IMR-90 (cell line): ENCODE data around the gene VWA8. TPM values are rescaled to one million over a fixed set of nuclear protein-coding genes. Genes with fewer than 3 reads are reported as not detected.

Source experiments
- ATAC-seq: fragments of 200-7000 bp; cut with Tn5 transposase; 2 replicates; pipeline ENCODE4 v1.9.1; 2020; ENCODE audit warnings: low read depth, mild to moderate bottlenecking, moderate library complexity
- BruUV-seq: library from RNA; stranded (reverse); fragments of 400-500 nt; replicated peaks from 2 replicates; lab custom pipeline; 2021; lab: Mats Ljungman, UMichigan
- CTCF ChIA-PET: fragments of 300-600 bp; formaldehyde crosslinking; extraction: SDS; loops from one replicate; lab custom pipeline; 2021; ENCODE audit warnings: antibody characterized with exemption; lab: Yijun Ruan, JAX
- POLR2A ChIA-PET: fragments of 300-600 bp; sonication (Branson Sonifier 250); formaldehyde crosslinking; loops from one replicate; lab custom pipeline; 2022; ENCODE audit warnings: antibody characterized with exemption; ENCODE audit not compliant: unreplicated experiment; lab: Charles Lee
- DNase-seq: peaks from one replicate; pipeline ENCODE4 v3.0.0; 2013
- H2AFZ ChIP-seq: replicated peaks from 2 replicates; pipeline ENCODE3; 2013; ENCODE audit warnings: low read length, mild to moderate bottlenecking; ENCODE audit not compliant: poor library complexity
- H2AK5ac ChIP-seq: 2 replicates; pipeline ENCODE4 v1.6.1; 2013; ENCODE audit warnings: low read depth, low read length, inconsistent platforms
- H2AK9ac ChIP-seq: replicated peaks from 2 replicates; pipeline ENCODE3; 2013; ENCODE audit warnings: mild to moderate bottlenecking, low read depth, low read length, moderate library complexity; ENCODE audit not compliant: poor library complexity
- H2BK120ac ChIP-seq: 2 replicates; pipeline ENCODE4 v1.6.1; 2013; ENCODE audit warnings: low read depth, low read length, inconsistent platforms
- H2BK15ac ChIP-seq: 3 replicates; pipeline ENCODE4 v1.6.1; 2013; ENCODE audit warnings: low read depth, low read length, inconsistent platforms
- H2BK20ac ChIP-seq: 2 replicates; pipeline ENCODE4 v1.6.1; 2013; ENCODE audit warnings: low read depth, mild to moderate bottlenecking, inconsistent platforms, low read length, moderate library complexity
- H2BK5ac ChIP-seq: 2 replicates; pipeline ENCODE4 v1.6.1; 2013; ENCODE audit warnings: mild to moderate bottlenecking, low read depth, low read length, inconsistent platforms; ENCODE audit not compliant: poor library complexity, severe bottlenecking
- H3K14ac ChIP-seq: replicated peaks from 2 replicates; pipeline ENCODE4 v1.6.1; 2013; ENCODE audit warnings: low read depth, low read length, inconsistent platforms
- H3K18ac ChIP-seq: 2 replicates; pipeline ENCODE4 v1.6.1; 2013; ENCODE audit warnings: low read depth, low read length, control low read depth
- H3K23ac ChIP-seq: 2 replicates; pipeline ENCODE4 v1.6.1; 2013; ENCODE audit warnings: low read depth, low read length, inconsistent platforms
- H3K27ac ChIP-seq: 2 replicates; pipeline ENCODE4 v1.5.1; 2013; ENCODE audit warnings: mild to moderate bottlenecking, control low read depth, low read length; ENCODE audit not compliant: insufficient read depth
- H3K27me3 ChIP-seq: 2 replicates; pipeline ENCODE4 v1.6.1; 2013; ENCODE audit warnings: low read length; ENCODE audit not compliant: control insufficient read depth, insufficient read depth
- H3K36me3 ChIP-seq: 2 replicates; pipeline ENCODE4 v1.6.1; 2013; ENCODE audit warnings: low read length, mixed read lengths; ENCODE audit not compliant: control insufficient read depth, insufficient read depth
- H3K4ac ChIP-seq: 2 replicates; pipeline ENCODE4 v1.6.1; 2013; ENCODE audit warnings: low read depth, low read length, inconsistent platforms
- H3K4me1 ChIP-seq: 2 replicates; pipeline ENCODE4 v1.6.1; 2013; ENCODE audit warnings: low read length, mixed read lengths; ENCODE audit not compliant: control insufficient read depth, insufficient read depth
- H3K4me2 ChIP-seq: 2 replicates; pipeline ENCODE4 v1.6.1; 2013; ENCODE audit warnings: low read depth, mild to moderate bottlenecking, control low read depth, low read length, moderate library complexity
- H3K4me3 ChIP-seq: 2 replicates; pipeline ENCODE4 v1.5.1; 2013; ENCODE audit warnings: low read depth, mild to moderate bottlenecking, control low read depth, low read length, moderate library complexity; ENCODE audit not compliant: insufficient read depth
- H3K56ac ChIP-seq: 2 replicates; pipeline ENCODE4 v1.6.1; 2013; ENCODE audit warnings: low read length, inconsistent platforms; ENCODE audit not compliant: insufficient read depth; ENCODE audit errors: extremely low read depth
- H3K79me1 ChIP-seq, 2 experiments: 2 replicates each; pipeline ENCODE4 v1.6.1; 2013; ENCODE audit warnings: low read length in 2 of 2, inconsistent platforms in 1 of 2, low read depth in 1 of 2
- H3K9ac ChIP-seq: 2 replicates; pipeline ENCODE4 v1.6.1; 2013; ENCODE audit warnings: low read depth, low read length, control low read depth
- H3K9me1 ChIP-seq: 2 replicates; pipeline ENCODE4 v1.6.1; 2013; ENCODE audit warnings: low read length, inconsistent platforms; ENCODE audit not compliant: insufficient read depth
- H3K9me3 ChIP-seq: 2 replicates; pipeline ENCODE4 v1.6.1; 2013; ENCODE audit warnings: low read length; ENCODE audit not compliant: control insufficient read depth, insufficient read depth
- H4K20me1 ChIP-seq: 2 replicates; pipeline ENCODE4 v1.6.1; 2013; ENCODE audit warnings: low read length, inconsistent platforms; ENCODE audit not compliant: insufficient read depth
- H4K5ac ChIP-seq: 2 replicates; pipeline ENCODE4 v1.6.1; 2013; ENCODE audit warnings: mild to moderate bottlenecking, low read depth, low read length, control low read depth
- H4K8ac ChIP-seq, 2 experiments: 2 replicates each; pipeline ENCODE4 v1.6.1; 2013; ENCODE audit warnings: low read depth in 2 of 2, low read length in 2 of 2, control low read depth in 1 of 2, inconsistent platforms in 1 of 2
- H4K91ac ChIP-seq: 2 replicates; pipeline ENCODE4 v1.6.1; 2013; ENCODE audit warnings: low read depth, low read length, inconsistent platforms; ENCODE audit not compliant: insufficient read depth
- BHLHE40 ChIP-seq: fragments of 150-350 bp; IDR thresholded peaks from 2 replicates; pipeline ENCODE4 v1.6.1; 2016; ENCODE audit warnings: mild to moderate bottlenecking, low read depth, low read length
- CEBPB ChIP-seq: IDR thresholded peaks from 2 replicates; pipeline ENCODE4 v1.6.1; 2012; ENCODE audit warnings: low read depth, low read length, improper control_type of control experiment
- CHD1 ChIP-seq: IDR thresholded peaks from 2 replicates; pipeline ENCODE4 v1.6.1; 2012; ENCODE audit warnings: low read depth, low read length, improper control_type of control experiment
- FOS ChIP-seq: fragments of 150-350 bp; IDR thresholded peaks from 2 replicates; pipeline ENCODE4 v1.6.1; 2016; ENCODE audit warnings: low read depth, low read length
- MAFK ChIP-seq: IDR thresholded peaks from 2 replicates; pipeline ENCODE4 v1.6.1; 2012; ENCODE audit warnings: low read depth, low read length, improper control_type of control experiment
- MAZ ChIP-seq: IDR thresholded peaks from 2 replicates; pipeline ENCODE4 v1.6.1; 2012; ENCODE audit warnings: low read depth, mild to moderate bottlenecking, low read length, improper control_type of control experiment, moderate library complexity, borderline replicate concordance
- MXI1 ChIP-seq: IDR thresholded peaks from 2 replicates; pipeline ENCODE4 v1.6.1; 2012; ENCODE audit warnings: low read depth, mild to moderate bottlenecking, low read length, moderate library complexity, borderline replicate concordance
- NFE2L2 ChIP-seq: fragments of 150-350 bp; IDR thresholded peaks from 2 replicates; pipeline ENCODE4 v1.6.1; 2016; ENCODE audit warnings: low read depth, mild to moderate bottlenecking, low read length
- POLR2A ChIP-seq: IDR thresholded peaks from 2 replicates; pipeline ENCODE4 v1.6.1; 2012; ENCODE audit warnings: mild to moderate bottlenecking, low read depth, low read length
- RAD21 ChIP-seq: IDR thresholded peaks from 2 replicates; pipeline ENCODE4 v1.6.1; 2012; ENCODE audit warnings: low read length, improper control_type of control experiment
- RCOR1 ChIP-seq: IDR thresholded peaks from 2 replicates; pipeline ENCODE4 v1.6.1; 2012; ENCODE audit warnings: mild to moderate bottlenecking, low read length, improper control_type of control experiment; ENCODE audit not compliant: insufficient replicate concordance
- RFX5 ChIP-seq: IDR thresholded peaks from 2 replicates; pipeline ENCODE4 v1.8.0; 2012; ENCODE audit warnings: low read depth, mild to moderate bottlenecking, low read length, moderate library complexity
- SMC3 ChIP-seq: fragments of 150-350 bp; IDR thresholded peaks from 2 replicates; pipeline ENCODE4 v1.6.1; 2016; ENCODE audit warnings: low read depth, mild to moderate bottlenecking, antibody characterized with exemption, low read length, moderate library complexity
- USF2 ChIP-seq: fragments of 150-350 bp; IDR thresholded peaks from 2 replicates; pipeline ENCODE4 v1.6.1; 2017; ENCODE audit warnings: mild to moderate bottlenecking, antibody characterized with exemption, low read length, low read depth
- WGBS, 2 experiments: methylation state at CpG; one replicate each; pipeline versions ENCODE4 v1.1.5 to v1.1.7; 2013; ENCODE audit warnings: missing lambda C conversion rate in 2 of 2; ENCODE audit not compliant: insufficient read length in 1 of 2; ENCODE audit errors: extremely low coverage in 2 of 2; 5-methylcytosine and 5-hydroxymethylcytosine counted together
- dilution Hi-C: fragments of 300-500 bp; cut with HindIII; formaldehyde crosslinking; loops from one replicate; pipeline ENCODE4 v1.14.3; 2018; ENCODE audit warnings: low sequenced_read_pairs; ENCODE audit not compliant: unreplicated experiment
- in situ Hi-C: fragments of 300-500 bp; cut with MboI; formaldehyde crosslinking; loops from 3 replicates; pipeline ENCODE4 v1.14.3; 2019; ENCODE audit warnings: low sequenced_read_pairs, inconsistent platforms, mixed read lengths
- intact Hi-C: fragments of 100-400 bp; cut with micrococcal nuclease; formaldehyde crosslinking; loops from 2 replicates; pipeline ENCODE4 v1.10.0; 2022
- polyA plus RNA-seq, 3 experiments: library from polyadenylated mRNA; depleted of rRNA; stranded (reverse); fragments of >200 nt; gene quantifications; 2 replicates each; pipeline ENCODE4 v1.2.3, GENCODE V29; 2012; ENCODE audit warnings: low replicate concordance in 1 of 3
- total RNA-seq: library from RNA; depleted of rRNA; stranded (reverse); fragments of >200 nt; gene quantifications from 2 replicates; pipeline ENCODE4 v1.2.3, GENCODE V29; 2012
- TF ChIP-seq, protein P1 (sequence below): conservative IDR thresholded peaks from 2 replicates; pipeline ENCODE4 v1.5.1; 2012; ENCODE audit warnings: mild to moderate bottlenecking, low read depth, low read length, improper control_type of control experiment
- TF ChIP-seq, protein P2 (sequence below): fragments of 150-350 bp; IDR thresholded peaks from 2 replicates; pipeline ENCODE4 v1.6.1; 2016; ENCODE audit warnings: low read depth, mild to moderate bottlenecking, low read length, moderate library complexity, borderline replicate concordance

VWA8 gene
- total and polyA plus RNA-seq, 2 of the 4 experiments (the other 2 are of a cell fraction) = 5.9 to 18.3 TPM

DNA sequence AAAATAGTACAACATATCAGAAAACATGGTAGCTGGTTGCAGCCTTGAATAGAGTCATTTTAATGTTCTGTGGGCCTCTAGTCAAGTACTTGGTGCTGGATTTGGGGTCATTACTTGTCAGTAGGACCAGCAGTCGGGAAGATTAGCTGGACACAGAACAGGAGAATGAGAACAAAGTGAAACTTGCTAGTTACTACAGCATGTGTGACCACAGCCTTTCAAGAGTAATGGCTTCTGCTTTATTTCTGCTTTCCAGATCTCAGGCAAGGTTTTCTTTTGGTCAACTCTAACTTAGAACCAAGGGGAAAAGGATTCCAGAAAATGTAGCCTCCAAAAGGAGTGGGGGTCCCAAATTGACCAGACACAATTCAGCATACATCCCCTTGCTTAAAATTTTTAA, 17.1 kb upstream of the VWA8 start:
- Histone ChIP-seq H4K20me1 (no peaks in the 10 kb centered on the region), H3K79me1 (no peaks in the 10 kb centered on the region), H4K8ac (no peak overlapping the region), H3K27me3 (no peaks in the 10 kb centered on the region), H2BK120ac (no peak overlapping the region), H3K4me2 (no peak overlapping the region), H2AK9ac (no peak overlapping the region), H2AFZ (no peak overlapping the region), H2BK20ac (no peak overlapping the region), H2BK5ac (no peak overlapping the region), H3K23ac (no peak overlapping the region), H3K4me3 (no peak overlapping the region), H3K9me3 (no peaks in the 10 kb centered on the region), H3K18ac (no peak overlapping the region), H3K4ac (no peak overlapping the region), H3K14ac (no peak overlapping the region), H3K4me1 (no peaks in the 10 kb centered on the region; the same call in 1 of the 2 replicates), H3K36me3 (no peaks in the 10 kb centered on the region), H3K27ac (no peak overlapping the region), H3K56ac (no peak overlapping the region), H4K5ac (no peak overlapping the region), H2AK5ac (no peak overlapping the region), H3K9me1 (no peaks in the 10 kb centered on the region), H3K9ac (no peak overlapping the region), H4K91ac (no peak overlapping the region), H2BK15ac (no peak overlapping the region)
- CTCF ChIA-PET = interaction anchor here (0.6 kb wide), 1 partner anchor 98 kb away, joined by 3 read pairs; no protein-coding TSS in a partner anchor
- DNase-seq (no peak), ATAC-seq (no peak)
- 83% methylated on average over 1 of the region's 1 CpG; no CpG with 5 or more reads in 1 of the 2 experiments for WGBS, 2 experiments
- intact Hi-C loops = no loop called here
- POLR2A ChIA-PET = no interaction called here
- in situ Hi-C loops = no loop called here
- TF ChIP-seq RFX5 (no peak), MXI1 (no peak), CHD1 (no peak), USF2 (no peak), CEBPB (no peak), MAFK (no peak), FOS (no peak), RCOR1 (no peak), MAZ (no peak), NFE2L2 (no peak), SMC3 (no peak), POLR2A (no peak), BHLHE40 (no peak), RAD21 (no peak)
- TF ChIP-seq, protein P1, sequence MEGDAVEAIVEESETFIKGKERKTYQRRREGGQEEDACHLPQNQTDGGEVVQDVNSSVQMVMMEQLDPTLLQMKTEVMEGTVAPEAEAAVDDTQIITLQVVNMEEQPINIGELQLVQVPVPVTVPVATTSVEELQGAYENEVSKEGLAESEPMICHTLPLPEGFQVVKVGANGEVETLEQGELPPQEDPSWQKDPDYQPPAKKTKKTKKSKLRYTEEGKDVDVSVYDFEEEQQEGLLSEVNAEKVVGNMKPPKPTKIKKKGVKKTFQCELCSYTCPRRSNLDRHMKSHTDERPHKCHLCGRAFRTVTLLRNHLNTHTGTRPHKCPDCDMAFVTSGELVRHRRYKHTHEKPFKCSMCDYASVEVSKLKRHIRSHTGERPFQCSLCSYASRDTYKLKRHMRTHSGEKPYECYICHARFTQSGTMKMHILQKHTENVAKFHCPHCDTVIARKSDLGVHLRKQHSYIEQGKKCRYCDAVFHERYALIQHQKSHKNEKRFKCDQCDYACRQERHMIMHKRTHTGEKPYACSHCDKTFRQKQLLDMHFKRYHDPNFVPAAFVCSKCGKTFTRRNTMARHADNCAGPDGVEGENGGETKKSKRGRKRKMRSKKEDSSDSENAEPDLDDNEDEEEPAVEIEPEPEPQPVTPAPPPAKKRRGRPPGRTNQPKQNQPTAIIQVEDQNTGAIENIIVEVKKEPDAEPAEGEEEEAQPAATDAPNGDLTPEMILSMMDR = no peak
- TF ChIP-seq, protein P2, sequence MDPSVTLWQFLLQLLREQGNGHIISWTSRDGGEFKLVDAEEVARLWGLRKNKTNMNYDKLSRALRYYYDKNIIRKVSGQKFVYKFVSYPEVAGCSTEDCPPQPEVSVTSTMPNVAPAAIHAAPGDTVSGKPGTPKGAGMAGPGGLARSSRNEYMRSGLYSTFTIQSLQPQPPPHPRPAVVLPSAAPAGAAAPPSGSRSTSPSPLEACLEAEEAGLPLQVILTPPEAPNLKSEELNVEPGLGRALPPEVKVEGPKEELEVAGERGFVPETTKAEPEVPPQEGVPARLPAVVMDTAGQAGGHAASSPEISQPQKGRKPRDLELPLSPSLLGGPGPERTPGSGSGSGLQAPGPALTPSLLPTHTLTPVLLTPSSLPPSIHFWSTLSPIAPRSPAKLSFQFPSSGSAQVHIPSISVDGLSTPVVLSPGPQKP = no peak
- dilution Hi-C loops = no loop called here
- no TSS peak for BruUV-seq
